HG03354 (cell line): ENCODE data around the gene SRRM2.

Experiments
- ATAC-seq: cut with Tn5 transposase; IDR thresholded peaks from one replicate; pipeline ENCODE4 v1.9.1; 2021; ENCODE audit warnings: mild to moderate bottlenecking; ENCODE audit not compliant: unreplicated experiment, poor library complexity, severe bottlenecking

SRRM2 gene

DNA sequence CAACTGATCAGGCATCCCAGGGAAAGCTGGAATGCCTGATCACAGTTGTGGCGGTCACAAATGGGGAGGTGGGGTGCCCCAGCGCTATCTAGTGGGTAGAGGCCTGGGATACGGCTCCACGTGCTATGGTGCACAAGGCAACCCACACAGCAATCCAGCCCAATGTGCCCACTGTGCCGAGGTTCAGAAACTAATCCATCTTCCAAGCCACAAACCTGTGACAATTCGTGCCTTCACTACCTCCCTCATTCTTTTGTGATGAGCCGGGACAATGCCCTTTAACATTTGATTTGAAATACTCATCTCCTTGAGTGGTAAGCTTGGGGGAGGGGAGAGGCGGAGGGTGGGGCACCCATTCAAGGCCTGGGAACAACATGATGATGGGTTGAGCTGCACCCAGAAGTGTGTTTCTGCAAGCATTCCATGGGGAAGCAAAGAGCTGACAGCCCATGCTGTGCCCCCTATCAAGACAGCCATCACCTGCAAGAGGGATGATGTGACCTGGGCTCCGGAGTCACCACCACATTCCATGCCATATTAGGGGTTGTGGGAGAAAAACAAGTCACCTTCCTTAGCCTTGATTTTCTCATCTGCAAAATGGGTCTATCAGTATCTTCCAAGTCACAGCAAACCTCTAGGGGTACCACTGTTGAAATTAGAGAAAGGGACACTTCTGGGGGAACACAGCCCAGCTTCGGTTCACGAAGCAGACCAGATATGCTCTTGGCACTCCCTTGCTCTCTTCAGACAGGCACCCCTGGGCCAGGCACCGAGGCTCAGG is 20.9 kb downstream of the SRRM2 start:
- ATAC-seq: no peak

- ATAC-seq: no peak
These were observed 21.9 kb downstream of the SRRM2 start for GRCh38 chr16:2774161-2774891.

- no peak for ATAC-seq
These were observed 22.8 kb downstream of the SRRM2 start for GRCh38 chr16:2775131-2775716.

DNA sequence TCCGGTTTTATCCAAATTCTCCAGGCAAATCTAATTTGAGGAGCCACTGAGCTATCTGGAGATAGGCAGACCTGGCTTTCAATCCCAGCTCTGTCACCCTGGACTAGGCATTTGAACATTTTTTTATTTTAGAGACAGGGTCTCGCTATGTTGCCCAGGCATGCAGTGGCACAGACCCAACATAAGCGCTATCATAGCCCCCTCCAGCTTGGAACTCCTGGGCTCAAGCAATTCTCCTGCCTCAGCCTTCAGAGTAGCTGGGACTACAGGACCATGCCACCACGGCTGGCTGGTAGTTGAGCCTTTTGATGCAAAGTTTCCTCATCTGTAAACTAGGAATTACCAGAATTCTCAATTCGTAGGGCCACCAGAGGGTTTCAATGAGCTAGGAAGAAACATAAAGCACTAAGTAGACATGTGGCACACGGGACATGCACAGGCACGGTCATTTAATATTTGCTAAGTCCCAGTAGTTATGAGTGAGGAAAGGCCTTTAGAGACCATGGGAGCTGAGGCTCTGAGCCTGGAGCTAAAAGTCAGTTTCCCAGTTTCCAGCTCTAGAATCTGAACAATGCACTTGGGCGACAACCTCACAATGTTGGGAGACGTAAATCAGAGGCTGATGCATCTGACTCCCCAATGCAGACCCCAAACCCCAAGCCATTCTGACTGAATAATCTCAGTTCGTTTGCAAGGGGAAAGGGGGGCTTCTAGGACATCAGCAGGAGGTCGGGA is 23.5 kb downstream of the SRRM2 start:
- ATAC-seq: no peak

- ATAC-seq: peak; percentile 36
These were observed 24.2 kb downstream of the SRRM2 start for GRCh38 chr16:2776500-2777139.

GRCh38 chr16:2777231-2777902 is 24.9 kb downstream of the SRRM2 start, which contains the start of gene ELOB:
ELOB (minus strand) TSS chr16:2777280; CDS start chr16:2777239, 41 bp downstream.
- peak; percentile 83 for ATAC-seq

DNA sequence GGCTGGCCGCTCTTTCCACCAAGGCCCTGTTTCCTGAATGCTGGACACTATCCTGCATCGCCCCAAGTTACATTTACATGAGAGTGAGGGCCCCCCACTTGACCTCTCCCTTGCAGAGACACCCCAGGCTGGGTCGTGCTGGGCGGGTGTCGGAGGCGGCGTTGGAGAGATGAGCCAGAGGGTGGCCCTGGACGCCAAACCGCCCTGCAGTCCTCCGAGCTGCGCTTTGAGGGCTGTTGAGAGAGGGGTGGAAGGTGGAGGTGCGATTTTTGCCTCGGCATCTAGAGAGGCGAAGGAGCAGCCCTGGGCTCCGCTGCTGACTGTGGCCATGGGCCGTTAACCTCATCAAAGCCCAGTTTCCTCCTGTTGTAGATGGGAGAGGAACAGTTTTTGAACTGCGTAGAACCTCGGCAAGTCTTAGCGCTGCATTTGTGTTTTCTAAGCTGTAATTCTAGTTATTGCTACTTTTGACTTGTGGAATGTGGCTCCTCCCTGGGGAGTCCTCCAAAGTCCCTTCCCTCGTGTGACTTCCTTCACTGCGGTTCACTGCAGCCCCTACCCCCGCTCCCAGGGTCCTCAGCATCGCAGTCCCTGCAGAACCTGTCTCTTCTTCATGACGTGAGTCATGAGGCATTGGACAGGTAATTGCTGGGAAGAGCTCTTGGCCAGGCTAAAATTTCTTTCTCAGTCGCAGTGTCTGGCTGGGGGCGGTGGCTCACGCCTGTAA is 25.6 kb downstream of the SRRM2 start:
- ATAC-seq: peak; percentile 13

DNA sequence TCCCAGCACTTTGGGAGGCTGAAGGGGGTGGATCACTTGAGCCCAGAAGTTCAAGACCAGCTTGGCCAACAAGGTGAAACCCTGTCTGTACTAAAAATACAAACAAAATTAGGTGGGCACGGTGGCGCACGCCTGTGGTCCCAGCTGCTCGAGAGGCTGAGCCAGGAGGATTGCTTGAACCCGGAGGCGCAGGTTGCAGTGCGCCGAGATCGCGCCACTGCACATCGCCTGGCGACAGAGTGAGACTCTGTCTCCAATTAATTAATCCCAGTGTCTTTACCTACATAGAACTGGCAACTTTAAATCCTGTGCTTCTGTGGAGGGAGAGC is 26.2 kb downstream of the SRRM2 start:
- no peak for ATAC-seq

- ATAC-seq: no peak
These were observed 26.9 kb downstream of the SRRM2 start for GRCh38 chr16:2779151-2779920.

- ATAC-seq: no peak
These were observed 27.8 kb downstream of the SRRM2 start for GRCh38 chr16:2779978-2780898.

DNA sequence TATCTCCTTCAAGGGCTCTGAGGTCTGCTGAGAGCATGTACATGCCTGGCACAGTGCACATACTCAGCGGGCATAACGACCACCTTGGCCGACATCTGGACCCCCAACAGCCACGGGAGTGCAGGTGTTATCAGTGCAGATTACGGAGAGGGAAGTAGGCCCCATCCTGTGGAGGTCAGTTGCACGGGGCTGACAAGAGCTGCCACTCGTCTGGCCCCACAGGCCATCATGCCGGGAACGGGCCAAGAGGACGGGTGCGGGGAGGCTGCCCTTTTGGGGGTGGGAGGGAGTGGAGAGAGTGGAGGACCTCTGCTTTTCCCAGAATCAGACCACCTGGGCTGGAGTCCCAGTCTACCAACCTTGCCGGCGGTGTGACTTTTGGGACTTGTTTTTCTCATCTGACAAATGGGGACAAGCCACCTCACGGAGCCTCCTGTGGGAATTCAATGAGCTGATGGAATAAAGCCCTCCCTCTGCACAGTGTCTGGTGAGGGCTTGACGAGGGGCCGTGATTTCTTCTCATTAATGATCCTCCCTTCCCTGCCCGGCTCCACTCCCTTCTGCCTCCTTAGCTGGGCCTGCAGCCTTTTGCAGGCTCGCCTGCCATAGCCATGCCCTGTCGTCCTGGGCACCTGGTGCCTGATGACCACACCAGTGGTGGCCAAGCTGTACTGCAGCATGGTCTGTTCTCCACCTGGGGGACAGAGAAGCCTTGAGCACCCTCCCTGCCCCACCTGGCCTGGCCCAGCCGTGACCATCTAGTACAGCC is 30.3 kb downstream of the SRRM2 start:
- no peak for ATAC-seq

DNA sequence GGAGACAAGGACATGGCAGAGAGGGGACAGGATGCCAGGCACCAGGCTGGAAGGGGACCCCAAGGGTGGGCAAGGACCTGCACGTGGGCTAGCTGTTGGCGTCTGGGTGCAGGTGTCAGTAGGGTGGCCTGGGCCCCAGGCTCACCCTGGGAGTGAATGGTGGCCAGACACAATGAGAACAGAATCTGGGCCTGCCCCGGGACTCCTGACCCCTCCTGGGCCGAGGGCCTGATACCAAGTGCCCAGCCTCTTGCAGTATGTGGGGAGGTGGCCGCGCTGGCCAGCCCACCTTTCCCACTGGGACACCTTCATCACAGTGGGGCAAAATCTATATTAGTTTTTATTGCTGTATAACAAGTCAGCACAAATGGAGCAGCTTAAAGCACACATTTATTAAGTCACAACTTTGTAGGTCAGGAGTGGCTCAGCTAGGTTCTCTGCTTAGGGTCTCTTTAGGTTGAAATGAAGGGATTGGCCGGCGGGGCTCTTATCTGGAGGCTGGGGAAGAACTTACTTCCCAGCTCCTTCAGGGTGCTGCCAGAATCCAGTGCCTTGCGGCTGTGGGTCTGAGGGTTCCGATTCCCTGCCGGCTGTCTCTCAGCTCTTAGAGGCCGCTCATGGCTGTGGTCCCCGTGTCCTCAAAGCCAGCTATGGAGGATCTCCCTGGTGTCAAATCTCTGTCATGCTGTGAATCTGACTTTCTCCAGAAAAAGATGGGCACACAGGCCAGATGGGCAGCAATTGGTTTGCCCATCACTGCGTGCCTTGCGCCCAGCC is 31.3 kb downstream of the SRRM2 start:
- no peak for ATAC-seq

DNA sequence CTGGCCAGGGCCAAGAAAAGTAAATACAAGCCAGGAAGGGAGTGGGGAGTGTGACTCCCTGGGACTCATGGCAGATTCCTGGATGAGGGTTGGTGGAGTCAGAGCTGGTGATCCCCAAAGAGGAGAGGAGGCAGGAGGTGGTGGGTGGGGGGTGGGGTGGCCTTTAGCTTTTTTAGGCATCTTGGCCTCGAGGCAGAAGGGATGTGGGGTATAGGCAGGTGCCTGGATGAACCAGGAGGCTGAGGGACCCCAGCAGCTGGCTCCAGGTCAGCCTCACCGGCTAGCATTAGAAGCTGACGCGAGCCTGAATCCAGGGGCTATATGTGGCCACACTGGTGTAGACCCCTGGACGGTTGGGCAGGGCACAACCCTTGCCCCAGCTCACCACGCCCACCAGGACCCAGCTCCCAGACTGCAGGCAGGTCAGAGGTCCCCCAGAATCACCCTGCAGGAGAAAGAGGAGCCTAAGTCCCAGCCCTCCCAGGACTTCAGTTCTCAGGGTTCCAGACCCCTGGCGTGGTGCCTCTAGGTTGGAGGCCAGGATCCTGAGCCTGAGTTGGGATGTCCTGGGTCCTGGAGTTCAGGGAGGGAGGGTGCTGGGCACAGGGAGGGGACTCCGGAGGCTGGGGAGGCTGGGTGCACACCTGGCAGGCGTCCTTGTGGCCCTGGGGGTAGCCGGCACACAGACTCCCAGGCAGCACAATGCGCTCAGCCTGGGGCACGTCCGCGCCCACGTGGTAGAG is 32.1 kb downstream of the SRRM2 start:
- ATAC-seq: no peak

GRCh38 chr16:2785101-2785991 is 32.9 kb downstream of the SRRM2 start:
- ATAC-seq: no peak
